Thymus (tissue), 11 donors: ENCODE data around the gene CDC42BPB. TPM values are rescaled to one million over a fixed set of nuclear protein-coding genes. Genes with fewer than 3 reads are reported as not detected.

Experiments used
- DNase-seq, 9 donors: peaks; one replicate each; pipeline ENCODE4 v3.0.0-alpha.2; 2013; ENCODE audit warnings: low spot score in 9 of 9, low read depth in 6 of 9, missing footprints in 1 of 9
- H3K27ac ChIP-seq, 2 donors: one replicate each; pipeline ENCODE4 v1.5.1; 2013; ENCODE audit warnings: control low read depth in 1 of 2, low read depth in 1 of 2, low read length in 1 of 2, mild to moderate bottlenecking in 1 of 2, moderate library complexity in 1 of 2
- H3K27me3 ChIP-seq, 2 donors: one replicate each; pipeline ENCODE4 v1.5.1; 2013; ENCODE audit warnings: low read length in 1 of 2; ENCODE audit not compliant: control insufficient read depth in 2 of 2, insufficient read depth in 1 of 2
- H3K36me3 ChIP-seq, 2 donors: one replicate each; pipeline ENCODE4 v1.5.1; 2013; ENCODE audit warnings: low read length in 1 of 2, mild to moderate bottlenecking in 1 of 2, moderate library complexity in 1 of 2; ENCODE audit not compliant: control insufficient read depth in 2 of 2, insufficient read depth in 2 of 2
- H3K4me1 ChIP-seq, 2 donors: one replicate each; pipeline ENCODE4 v1.5.1; 2013; ENCODE audit warnings: low read length in 2 of 2; ENCODE audit not compliant: control insufficient read depth in 2 of 2, insufficient read depth in 2 of 2
- H3K4me3 ChIP-seq, 2 donors: one replicate each; pipeline ENCODE4 v1.5.1; 2013; ENCODE audit warnings: low read length in 2 of 2, control low read depth in 1 of 2, mild to moderate bottlenecking in 1 of 2
- H3K9me3 ChIP-seq, 2 donors: one replicate each; pipeline ENCODE4 v1.5.1; 2013; ENCODE audit warnings: low read length in 1 of 2, mild to moderate bottlenecking in 1 of 2; ENCODE audit not compliant: control insufficient read depth in 2 of 2, insufficient read depth in 1 of 2
- WGBS: extraction: QIAGEN DNeasy Blood & Tissue Kit; methylation state at CpG from one replicate; pipeline ENCODE4 v1.1.7; 2013; 5-methylcytosine and 5-hydroxymethylcytosine counted together
- polyA plus RNA-seq: library from polyadenylated mRNA; stranded (reverse); fragments of 200-250 nt; gene quantifications from one replicate; pipeline ENCODE4 v1.2.3, GENCODE V29; 2013
- total RNA-seq: library from RNA; stranded (reverse); fragments of 120-200 nt; gene quantifications from one replicate; pipeline ENCODE4 v1.2.4, GENCODE V29; 2013
- donor health status: healthy.

Gene CDC42BPB
- total and polyA plus RNA-seq, 2 donors, result 7.6 to 16.3 TPM

DNA sequence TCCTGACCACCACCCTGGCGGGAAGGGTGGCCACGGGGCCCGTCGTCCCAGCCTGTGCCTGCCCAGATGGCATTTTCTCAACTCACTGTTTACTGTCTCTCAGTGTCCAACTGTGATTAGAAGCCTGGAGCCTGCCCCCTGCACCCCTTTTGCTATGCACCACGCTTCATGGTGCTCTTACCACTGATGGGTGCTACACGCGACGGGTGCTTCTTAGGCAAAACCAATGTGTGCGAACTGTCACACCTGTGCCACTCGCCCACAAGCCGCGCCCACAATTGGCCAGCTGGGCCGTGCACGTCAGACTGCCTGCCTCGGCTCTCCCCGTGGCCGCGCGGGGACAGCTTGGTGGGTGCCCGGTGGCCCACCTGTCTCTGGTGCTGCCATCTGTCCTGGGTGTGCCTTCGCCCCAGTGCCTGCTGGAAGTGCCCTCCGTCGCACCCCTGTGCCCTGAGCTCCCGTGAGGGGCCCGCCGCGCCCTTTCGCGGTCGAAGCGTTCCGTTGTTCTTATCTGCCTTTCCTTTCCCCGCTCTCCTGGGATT lies 150.0 kb downstream of the CDC42BPB start:
- H3K9me3 ChIP-seq, result peaks cover 0 to 2% of the 10 kb centered on the region in 2 donors
- H3K27ac ChIP-seq, result no peak overlapping the region
- no peak for DNase-seq
- no peak overlapping the region for H3K4me3 ChIP-seq
- H3K4me1 ChIP-seq, result peaks cover 0 to 11% of the 10 kb centered on the region in 2 donors
- WGBS, result 97% methylated on average over 33 of the region's 33 CpGs
- H3K27me3 ChIP-seq, result no peaks in the 10 kb centered on the region
- H3K36me3 ChIP-seq, result peaks cover 25 to 28% of the 10 kb centered on the region in 2 donors

GRCh38 chr14:102906616-102907302 lies 150.6 kb downstream of the CDC42BPB start:
- DNase-seq, result no peak
- Histone ChIP-seq H3K4me1 (peaks cover 2 to 18% of the 10 kb centered on the region in 2 donors), H3K27me3 (no peaks in the 10 kb centered on the region), H3K27ac (no peak overlapping the region), H3K9me3 (peaks cover 0 to 2% of the 10 kb centered on the region in 2 donors), H3K4me3 (no peak overlapping the region), H3K36me3 (peaks cover 25 to 28% of the 10 kb centered on the region in 2 donors)
- 99% methylated on average over 30 of the region's 30 CpGs for WGBS

GRCh38 chr14:102905116-102906108 lies 151.9 kb downstream of the CDC42BPB start:
- no peaks in the 10 kb centered on the region for H3K27me3 ChIP-seq
- H3K36me3 ChIP-seq, result peaks cover 25 to 28% of the 10 kb centered on the region in 2 donors
- peaks cover 9 to 31% of the 10 kb centered on the region in 2 donors for H3K4me1 ChIP-seq
- 98% methylated on average over 38 of the region's 38 CpGs for WGBS
- peaks cover 0 to 2% of the 10 kb centered on the region in 2 donors for H3K9me3 ChIP-seq
- no peak for DNase-seq
- H3K4me3 ChIP-seq, result no peak overlapping the region
- H3K27ac ChIP-seq, result no peak overlapping the region

DNA sequence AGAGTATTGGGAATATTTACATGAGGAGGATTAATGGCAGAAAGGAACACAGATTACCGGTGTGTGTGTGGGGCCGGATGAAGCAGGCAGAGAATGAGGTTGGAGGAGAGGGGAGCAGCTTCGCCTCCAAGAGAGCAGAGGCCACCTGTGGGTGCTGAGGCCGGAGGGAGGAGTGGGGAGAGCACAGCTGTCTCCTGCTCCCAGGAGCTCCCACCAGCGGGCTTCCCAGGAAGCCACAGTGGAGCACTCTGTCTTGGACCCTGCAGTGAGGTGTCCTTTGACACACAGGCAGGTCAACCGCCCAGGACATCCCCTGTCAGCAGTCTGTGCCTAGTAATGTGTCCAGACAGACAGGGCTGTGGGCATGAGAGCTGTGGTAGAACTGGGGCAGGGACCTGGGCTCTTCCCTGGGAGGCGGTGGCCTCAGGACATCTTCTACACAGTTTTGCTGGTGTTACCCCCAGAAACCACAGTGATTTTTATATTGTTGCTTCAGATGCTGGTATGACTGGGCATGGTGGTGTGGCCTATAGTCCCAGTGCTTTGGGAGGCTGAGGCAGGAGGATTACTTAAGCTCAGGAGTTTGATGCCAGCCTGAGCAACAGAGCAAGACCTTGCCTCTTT lies 153.3 kb downstream of the CDC42BPB start:
- DNase-seq, result no peak
- WGBS, result 95% methylated on average over 7 of the region's 7 CpGs
- Histone ChIP-seq H3K4me1 (peaks cover 9 to 34% of the 10 kb centered on the region in 2 donors), H3K27me3 (no peaks in the 10 kb centered on the region), H3K27ac (no peak overlapping the region), H3K36me3 (peaks cover 24 to 25% of the 10 kb centered on the region in 2 donors), H3K9me3 (peaks cover 0 to 2% of the 10 kb centered on the region in 2 donors), H3K4me3 (no peak overlapping the region)

DNA sequence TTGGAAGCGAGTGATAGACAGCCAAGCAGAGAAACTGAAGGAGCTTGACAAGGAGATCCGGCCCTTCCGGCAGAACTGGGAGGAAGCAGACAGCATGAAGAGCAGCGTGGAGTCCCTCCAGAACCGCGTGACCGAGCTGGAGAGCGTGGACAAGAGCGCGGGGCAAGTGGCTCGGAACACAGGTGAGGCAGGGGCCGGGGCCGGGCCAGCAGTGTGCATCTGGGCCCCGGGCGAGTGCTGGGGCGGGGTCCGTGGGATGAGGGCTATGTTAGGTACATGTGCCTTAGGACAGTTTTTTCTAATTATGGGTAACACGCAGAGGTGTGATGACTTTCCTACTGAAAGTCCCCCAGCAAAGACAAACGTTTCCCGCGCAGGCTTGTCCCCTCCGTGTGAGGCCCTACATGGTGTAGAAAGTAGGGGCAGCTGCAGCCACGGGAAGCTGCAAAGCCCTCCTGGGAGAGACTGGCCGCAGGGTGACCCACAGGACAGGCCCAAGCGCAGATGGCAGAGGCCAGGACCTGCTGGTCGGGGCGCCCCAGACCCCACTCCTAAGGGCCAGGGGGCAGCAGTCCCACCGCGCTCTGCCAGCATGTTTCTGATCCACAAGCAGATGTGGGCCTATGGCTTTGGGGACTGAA lies 154.0 kb downstream of the CDC42BPB start:
- H3K27ac ChIP-seq, result no peak overlapping the region
- no peaks in the 10 kb centered on the region for H3K27me3 ChIP-seq
- H3K4me3 ChIP-seq, result no peak overlapping the region
- 90% methylated on average over 29 of the region's 29 CpGs for WGBS
- H3K9me3 ChIP-seq, result peaks cover 0 to 2% of the 10 kb centered on the region in 2 donors
- H3K4me1 ChIP-seq, result peaks cover 9 to 36% of the 10 kb centered on the region in 2 donors
- peaks cover 24 to 25% of the 10 kb centered on the region in 2 donors for H3K36me3 ChIP-seq
- DNase-seq, result no peak

DNA sequence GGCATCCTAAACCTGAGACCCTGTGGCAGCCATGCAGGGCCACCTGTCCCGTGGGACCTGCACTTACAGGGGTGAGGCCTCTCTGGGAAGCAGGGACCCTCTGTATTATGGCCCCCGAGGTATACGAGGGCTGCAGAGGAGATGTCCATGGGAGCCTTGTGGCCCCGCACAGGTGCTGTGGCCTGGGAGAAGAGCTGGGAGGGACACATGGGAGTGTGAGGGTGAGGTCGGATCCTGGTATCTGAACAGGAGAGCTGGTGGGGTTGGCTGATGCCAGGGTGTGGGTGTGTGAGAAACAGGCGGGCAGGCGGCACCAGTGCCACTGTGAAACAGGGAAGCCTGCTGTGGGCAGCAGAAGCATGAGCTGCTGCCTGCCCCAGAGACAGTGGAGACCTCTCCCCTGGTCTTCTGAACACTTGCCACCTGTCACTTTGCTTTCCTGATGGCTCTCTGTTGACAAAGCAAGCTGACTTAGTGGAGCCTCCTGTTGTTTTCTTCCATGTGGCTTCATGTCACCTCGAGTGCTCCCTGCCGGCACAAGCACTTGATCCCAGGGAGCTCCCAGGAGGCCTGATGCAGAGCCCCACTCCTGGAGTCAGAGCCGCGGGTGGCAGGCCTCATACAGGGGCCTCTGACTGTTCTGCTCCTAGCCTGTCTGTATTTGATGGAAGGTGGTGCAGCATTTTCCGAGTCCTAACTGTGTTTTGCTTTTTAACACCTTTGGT lies 154.7 kb downstream of the CDC42BPB start:
- H3K36me3 ChIP-seq, result peaks cover 18 to 23% of the 10 kb centered on the region in 2 donors
- H3K27me3 ChIP-seq, result no peaks in the 10 kb centered on the region
- WGBS, result 95% methylated on average over 12 of the region's 12 CpGs
- no peak overlapping the region for H3K4me3 ChIP-seq
- peaks cover 0 to 2% of the 10 kb centered on the region in 2 donors for H3K9me3 ChIP-seq
- H3K4me1 ChIP-seq, result peaks cover 9 to 36% of the 10 kb centered on the region in 2 donors
- H3K27ac ChIP-seq, result no peak overlapping the region
- DNase-seq, result no peak

DNA sequence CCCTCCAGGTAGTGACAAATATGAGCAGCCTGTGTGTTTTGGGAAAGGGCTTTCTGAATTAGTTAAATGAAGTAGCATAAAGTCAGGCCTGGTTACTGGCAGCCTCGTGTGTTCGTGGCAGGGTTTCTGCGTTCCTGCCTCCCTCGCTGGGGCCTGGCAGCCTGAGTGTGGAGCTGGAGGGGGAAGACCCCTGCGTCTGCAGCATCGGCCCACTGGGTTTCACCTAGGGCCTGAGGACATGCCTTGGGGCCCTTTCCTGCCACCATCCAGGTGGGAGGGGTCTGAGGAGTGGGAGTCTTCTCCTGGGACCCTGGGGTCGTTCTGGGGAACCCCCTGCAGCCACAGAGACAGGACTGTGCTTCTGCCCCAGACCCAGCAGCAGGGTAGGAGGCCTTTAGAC lies 155.3 kb downstream of the CDC42BPB start:
- peaks cover 9 to 36% of the 10 kb centered on the region in 2 donors for H3K4me1 ChIP-seq
- no peak overlapping the region for H3K4me3 ChIP-seq
- no peak for DNase-seq
- 47% methylated on average over 7 of the region's 7 CpGs for WGBS
- H3K36me3 ChIP-seq, result peaks cover 12 to 19% of the 10 kb centered on the region in 2 donors
- peaks cover 0 to 2% of the 10 kb centered on the region in 2 donors for H3K9me3 ChIP-seq
- H3K27ac ChIP-seq, result peak overlapping the region in 1 of 2 donors; percentile 60
- H3K27me3 ChIP-seq, result no peaks in the 10 kb centered on the region

DNA sequence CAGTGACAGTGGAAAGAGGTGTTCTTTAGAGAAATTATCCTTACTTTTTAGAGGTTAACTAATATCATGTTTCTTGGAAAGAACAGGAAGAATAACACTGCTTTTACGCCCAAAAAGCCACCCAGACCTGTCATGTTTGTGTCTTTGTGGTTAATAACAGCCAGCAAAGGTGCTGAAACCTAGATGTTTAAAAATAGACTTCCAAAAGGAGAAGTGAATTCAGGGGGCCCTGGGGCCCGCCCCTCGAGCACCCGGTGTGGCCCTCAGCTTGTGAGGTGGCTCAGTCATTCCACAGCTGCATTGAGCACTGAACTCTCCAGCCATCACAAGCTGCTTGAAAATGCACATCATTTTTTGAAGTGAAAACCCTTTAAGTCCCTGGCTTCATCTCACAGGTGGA lies 155.7 kb downstream of the CDC42BPB start:
- peaks cover 7 to 15% of the 10 kb centered on the region in 2 donors for H3K36me3 ChIP-seq
- peak overlapping the region in 1 of 2 donors; percentile 60 for H3K27ac ChIP-seq
- H3K4me1 ChIP-seq, result peaks cover 9 to 36% of the 10 kb centered on the region in 2 donors
- no peak overlapping the region for H3K4me3 ChIP-seq
- peak in 2 of 9 donors; percentile 12 to 38 for DNase-seq
- H3K9me3 ChIP-seq, result no peaks in the 10 kb centered on the region
- 18% methylated on average over 4 of the region's 4 CpGs for WGBS
- no peaks in the 10 kb centered on the region for H3K27me3 ChIP-seq
